Neural cell (in vitro differentiated cells): ENCODE results near the gene ARHGAP10. TPM values are rescaled to one million over a fixed set of nuclear protein-coding genes. Genes with fewer than 3 reads are reported as not detected.

ENCODE experiments used
- H2AFZ ChIP-seq: fragments of 200-600, 300-800 bp; sonication (generic), shearing (Covaris generic); 2 replicates; pipeline ENCODE4 v1.6.0; 2014; ENCODE audit warnings: low read depth, mild to moderate bottlenecking, antibody characterized with exemption, low read length, moderate library complexity
- H3F3A ChIP-seq: fragments of 200-600 bp; shearing (Covaris generic); 2 replicates; pipeline ENCODE4 v1.6.1; 2016; ENCODE audit warnings: mild to moderate bottlenecking, moderate library complexity, mixed read lengths, antibody characterized with exemption, low read length; ENCODE audit not compliant: insufficient read depth, poor library complexity, severe bottlenecking
- H3K27ac ChIP-seq: fragments of 200-600, 300-800 bp; sonication (generic), shearing (Covaris generic); 2 replicates; pipeline ENCODE4 v1.5.1; 2014; ENCODE audit warnings: mild to moderate bottlenecking, low read length, moderate library complexity
- H3K27me3 ChIP-seq: fragments of 300-800, 200-600 bp; sonication (generic), shearing (Covaris generic); 2 replicates; pipeline ENCODE4 v1.6.0; 2014; ENCODE audit warnings: mild to moderate bottlenecking, low read depth, low read length, moderate library complexity; ENCODE audit not compliant: insufficient read depth
- H3K36me3 ChIP-seq: fragments of 300-800, 200-600 bp; sonication (generic), shearing (Covaris generic); 2 replicates; pipeline ENCODE4 v1.5.1; 2014; ENCODE audit warnings: mild to moderate bottlenecking, antibody characterized with exemption, low read length, moderate library complexity; ENCODE audit not compliant: insufficient read depth
- H3K4me2 ChIP-seq: fragments of 300-800, 200-600 bp; sonication (generic), shearing (Covaris generic); 2 replicates; pipeline ENCODE4 v1.6.0; 2014; ENCODE audit warnings: mild to moderate bottlenecking, low read length
- H3K4me3 ChIP-seq: fragments of 300-800, 200-600 bp; sonication (generic), shearing (Covaris generic); 2 replicates; pipeline ENCODE4 v1.5.1; 2014; ENCODE audit warnings: mild to moderate bottlenecking, low read length, moderate library complexity
- H3K79me2 ChIP-seq: fragments of 200-600 bp; shearing (Covaris generic); replicated peaks from 2 replicates; pipeline ENCODE4 v1.6.0; 2014; ENCODE audit warnings: mild to moderate bottlenecking, low read length, moderate library complexity; ENCODE audit not compliant: insufficient read depth
- H3K9ac ChIP-seq: fragments of 300-800, 200-600 bp; sonication (generic), shearing (Covaris generic); 2 replicates; pipeline ENCODE4 v1.6.1; 2016; ENCODE audit warnings: mild to moderate bottlenecking, low read length, mixed read lengths
- H3K9me2 ChIP-seq: fragments of 200-600 bp; shearing (Covaris generic); 2 replicates; pipeline ENCODE4 v1.6.1; 2016; ENCODE audit warnings: mild to moderate bottlenecking, low read length, mixed read lengths; ENCODE audit not compliant: insufficient read depth
- H3K9me3 ChIP-seq: fragments of 200-600, 300-800 bp; sonication (generic), shearing (Covaris generic); 2 replicates; pipeline ENCODE4 v1.6.1; 2016; ENCODE audit warnings: mild to moderate bottlenecking, mixed run types, low read length, moderate library complexity, mixed read lengths
- H4K20me1 ChIP-seq: fragments of 200-600 bp; shearing (Covaris generic); 2 replicates; pipeline ENCODE4 v1.6.1; 2016; ENCODE audit warnings: mild to moderate bottlenecking, mixed run types; ENCODE audit not compliant: insufficient read depth
- EP300 ChIP-seq: fragments of 450-650 bp; conservative IDR thresholded peaks from 2 replicates; pipeline ENCODE4 v1.6.1; 2014; ENCODE audit warnings: antibody characterized with exemption, mild to moderate bottlenecking, moderate library complexity; ENCODE audit not compliant: poor library complexity, severe bottlenecking
- RAD21 ChIP-seq: fragments of 450-650 bp; conservative IDR thresholded peaks from 2 replicates; pipeline ENCODE4 v1.6.1; 2014; ENCODE audit warnings: antibody characterized with exemption, mild to moderate bottlenecking, moderate library complexity
- REST ChIP-seq: IDR thresholded peaks from 2 replicates; pipeline ENCODE4 v1.6.1; 2012; ENCODE audit warnings: borderline replicate concordance
- SMC3 ChIP-seq: fragments of 450-650 bp; conservative IDR thresholded peaks from 2 replicates; pipeline ENCODE4 v1.6.1; 2014; ENCODE audit warnings: antibody characterized with exemption, mild to moderate bottlenecking, moderate library complexity; ENCODE audit not compliant: poor library complexity
- TAF1 ChIP-seq: IDR thresholded peaks from 2 replicates; pipeline ENCODE4 v1.6.1; 2012; ENCODE audit warnings: low read depth
- polyA plus RNA-seq: library from polyadenylated mRNA; depleted of rRNA; stranded (reverse); fragments of >200 nt; gene quantifications from 2 replicates; pipeline ENCODE4 v1.2.3, GENCODE V29; 2014

The ARHGAP10 gene
- polyA plus RNA-seq, 1 donor from 2014 or later = 1.2 TPM

GRCh38 chr4:148062301-148062950 is 330.5 kb downstream of the ARHGAP10 start:
- H4K20me1 ChIP-seq = no peaks in the 10 kb centered on the region
- H3K4me2 ChIP-seq = no peak overlapping the region
- TF ChIP-seq REST = no peak
- no peak for TF ChIP-seq SMC3
- H3F3A ChIP-seq = no peaks in the 10 kb centered on the region
- no peak overlapping the region for H2AFZ ChIP-seq
- H3K9ac ChIP-seq = no peak overlapping the region
- no peaks in the 10 kb centered on the region for H3K27me3 ChIP-seq
- H3K27ac ChIP-seq = no peak overlapping the region
- H3K9me3 ChIP-seq = no peaks in the 10 kb centered on the region
- no peaks in the 10 kb centered on the region for H3K9me2 ChIP-seq
- H3K79me2 ChIP-seq = no peaks in the 10 kb centered on the region
- no peak overlapping the region for H3K4me3 ChIP-seq
- H3K36me3 ChIP-seq = no peaks in the 10 kb centered on the region

- Histone ChIP-seq H3F3A (no peaks in the 10 kb centered on the region), H3K27ac (no peak overlapping the region), H3K79me2 (no peaks in the 10 kb centered on the region), H3K27me3 (no peaks in the 10 kb centered on the region), H3K4me2 (no peak overlapping the region), H4K20me1 (no peaks in the 10 kb centered on the region), H3K9ac (no peak overlapping the region), H3K36me3 (no peaks in the 10 kb centered on the region), H3K9me2 (no peaks in the 10 kb centered on the region), H3K9me3 (no peaks in the 10 kb centered on the region), H2AFZ (no peak overlapping the region), H3K4me3 (no peak overlapping the region)
- TF ChIP-seq EP300 (no peak), REST (no peak), TAF1 (no peak)
Measured at GRCh38 chr4:148064451-148064850, 332.6 kb downstream of the ARHGAP10 start.

DNA sequence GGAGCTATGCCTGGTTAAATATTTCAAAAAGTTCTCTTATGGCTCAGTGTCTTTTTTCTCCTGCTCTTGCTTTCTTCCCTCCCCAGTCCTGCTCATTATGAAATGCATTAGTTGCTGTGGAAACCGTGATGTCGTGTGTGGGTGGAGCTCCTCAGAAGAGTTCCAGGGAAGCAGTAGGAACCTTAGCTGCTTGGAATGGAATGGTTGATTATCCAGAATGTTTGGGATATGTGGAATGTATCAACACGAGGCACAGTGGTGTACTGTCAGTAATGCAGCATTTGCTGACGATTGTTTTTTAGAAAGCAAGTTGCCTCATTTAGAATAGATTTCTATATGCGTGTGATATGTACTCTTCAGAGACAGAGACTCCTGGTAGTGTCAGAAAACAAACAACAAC is 333.2 kb downstream of the ARHGAP10 start:
- no peaks in the 10 kb centered on the region for H3K36me3 ChIP-seq
- no peak for TF ChIP-seq SMC3
- peak; percentile 57 for TF ChIP-seq REST
- no peak for TF ChIP-seq RAD21

More for the DNA sequence above, 333.2 kb downstream of the ARHGAP10 start:
- Histone ChIP-seq H2AFZ (no peak overlapping the region), H3K9ac (no peak overlapping the region), H3K4me2 (no peak overlapping the region), H4K20me1 (no peaks in the 10 kb centered on the region), H3K79me2 (no peaks in the 10 kb centered on the region), H3K4me3 (no peak overlapping the region), H3K27ac (no peak overlapping the region), H3K9me2 (no peaks in the 10 kb centered on the region), H3K27me3 (no peaks in the 10 kb centered on the region), H3K9me3 (no peaks in the 10 kb centered on the region), H3F3A (no peaks in the 10 kb centered on the region)
